K562 (cell line): Measurements from ENCODE around the gene CLNK. TPM values are rescaled to one million over a fixed set of nuclear protein-coding genes. Genes with fewer than 3 reads are reported as not detected.

Source experiments
- BHLHE40 ChIP-seq: IDR thresholded peaks from 2 replicates; pipeline ENCODE4 v1.6.1; 2011; ENCODE audit warnings: low read length, improper control_type of control experiment
- MCM2 ChIP-seq: fragments of 450-650 bp; IDR thresholded peaks from 2 replicates; pipeline ENCODE4 v1.6.1; 2017; ENCODE audit warnings: low read depth, mild to moderate bottlenecking
- MEIS2 ChIP-seq: fragments of 450-650 bp; IDR thresholded peaks from 2 replicates; pipeline ENCODE4 v1.6.1; 2014; ENCODE audit warnings: mild to moderate bottlenecking; ENCODE audit not compliant: partially characterized antibody
- PRPF4 ChIP-seq: fragments of 200-400 bp; formaldehyde crosslinking; IDR thresholded peaks from one replicate; pipeline ENCODE4 v1.6.1; 2017; ENCODE audit warnings: low read length, low read depth, mild to moderate bottlenecking; ENCODE audit not compliant: insufficient read depth, poor library complexity, severe bottlenecking
- PYGO2 ChIP-seq: fragments of 450-650 bp; IDR thresholded peaks from 2 replicates; pipeline ENCODE4 v1.6.1; 2016; ENCODE audit warnings: mild to moderate bottlenecking, missing genetic modification characterization, moderate library complexity, missing compliant biosample characterization
- TEAD1 ChIP-seq, 2 experiments: fragments of 450-650 bp in 1 of 2; sonication (generic) in 1 of 2; formaldehyde crosslinking; IDR thresholded peaks; 2 replicates each; pipeline versions ENCODE4 v1.4.0 to v1.8.0; 2020 to 2022; ENCODE audit warnings: mild to moderate bottlenecking in 2 of 2, missing genetic modification reagents in 1 of 2
- TEAD2 ChIP-seq: fragments of 450-650 bp; IDR thresholded peaks from 2 replicates; pipeline ENCODE4 v1.6.1; 2016; ENCODE audit warnings: missing genetic modification characterization, control low read depth, missing compliant biosample characterization
- YBX1 ChIP-seq: fragments of 450-650 bp; IDR thresholded peaks from 2 replicates; pipeline ENCODE4 v1.7.1; 2016; ENCODE audit warnings: mild to moderate bottlenecking
- ZBTB7A ChIP-seq: IDR thresholded peaks from 2 replicates; pipeline ENCODE4 v1.6.1; 2011; ENCODE audit warnings: low read depth, mild to moderate bottlenecking, low read length, moderate library complexity, borderline replicate concordance; ENCODE audit not compliant: control insufficient read depth
- ZNF766 ChIP-seq: fragments of 200-800 bp; sonication (Bioruptor generic); conservative IDR thresholded peaks from 2 replicates; pipeline ENCODE4 v1.6.1; 2016; ENCODE audit warnings: missing genetic modification characterization, missing compliant biosample characterization
- polyA plus RNA-seq, 8 experiments: library from polyadenylated mRNA; depleted of rRNA in 4 of 8; stranded (reverse) in 5 of 8; unstranded in 3 of 8; fragments of >200 nt; fragmentation: Nextera tagmentation in 2 of 8; fragmentation: Illumina TruSeq in 1 of 8; extraction: Ambion mirVana in 2 of 8; extraction: Trizol in 1 of 8; gene quantifications; 2 replicates each; pipeline versions ENCODE4 v1.2.1 to v1.2.3, GENCODE V29; 2011 to 2014; ENCODE audit warnings: inconsistent platforms in 1 of 8, missing spikeins in 1 of 8
- total RNA-seq, 7 experiments: library from RNA; depleted of rRNA in 6 of 7; stranded (reverse); fragments of >200 nt in 6 of 7; fragmentation: Illumina TruSeq in 2 of 7; extraction: Trizol in 2 of 7; gene quantifications; 2 replicates each; pipeline versions ENCODE4 v1.2.1 to v1.2.3, GENCODE V29; 2011 to 2021; ENCODE audit warnings: low replicate concordance in 1 of 7
- TF ChIP-seq, protein P1 (sequence below): fragments of 450-650 bp; IDR thresholded peaks from 2 replicates; pipeline ENCODE4 v1.6.1; 2016; ENCODE audit warnings: mild to moderate bottlenecking, moderate library complexity
- TF ChIP-seq, protein P2 (sequence below): fragments of 250-450 bp; sonication (Bioruptor Pico); IDR thresholded peaks from 2 replicates; pipeline ENCODE4 v1.9.0; 2021; ENCODE audit warnings: mild to moderate bottlenecking
- TF ChIP-seq, protein P3 (sequence below): sonication (generic); formaldehyde crosslinking; IDR thresholded peaks from 2 replicates; pipeline ENCODE4 v1.5.0; 2020; ENCODE audit warnings: missing genetic modification reagents
- TF ChIP-seq, protein P4 (sequence below), 3 experiments: fragments of 200-800 bp in 1 of 3; sonication (Bioruptor generic) in 1 of 3; sonication (generic) in 1 of 3; formaldehyde crosslinking in 1 of 3; IDR thresholded peaks; 2 replicates each; pipeline versions ENCODE4 v1.6.1 to v1.8.0; 2016 to 2022; ENCODE audit warnings: mild to moderate bottlenecking in 2 of 3, missing compliant biosample characterization in 2 of 3, missing genetic modification characterization in 2 of 3, missing genetic modification reagents in 1 of 3

Gene CLNK
- total and polyA plus RNA-seq, 9 of the 15 experiments (the other 6 are each of a cell fraction or from before 2014, with no cell fraction given): not detected

DNA sequence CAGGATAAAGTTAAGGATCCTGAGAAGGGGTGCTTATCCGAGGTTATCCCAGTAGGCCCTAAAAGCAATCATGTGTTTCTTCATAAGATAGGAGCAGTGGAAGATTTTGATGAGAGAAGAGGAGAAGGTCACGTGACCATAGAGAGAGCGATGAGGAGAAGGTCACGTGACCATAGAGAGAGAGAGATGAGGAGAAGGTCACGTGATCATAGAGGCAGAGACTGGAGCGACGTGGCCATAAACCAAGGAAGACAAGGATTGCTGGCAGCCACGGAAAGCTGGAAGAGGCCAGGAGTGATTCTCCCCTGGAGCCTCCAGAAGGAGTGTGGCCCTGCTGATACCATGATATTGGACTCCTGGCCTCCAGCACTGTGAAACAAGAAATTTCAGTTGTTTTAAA is 188.9 kb downstream of the CLNK start (continued):
- TF ChIP-seq, protein P1, sequence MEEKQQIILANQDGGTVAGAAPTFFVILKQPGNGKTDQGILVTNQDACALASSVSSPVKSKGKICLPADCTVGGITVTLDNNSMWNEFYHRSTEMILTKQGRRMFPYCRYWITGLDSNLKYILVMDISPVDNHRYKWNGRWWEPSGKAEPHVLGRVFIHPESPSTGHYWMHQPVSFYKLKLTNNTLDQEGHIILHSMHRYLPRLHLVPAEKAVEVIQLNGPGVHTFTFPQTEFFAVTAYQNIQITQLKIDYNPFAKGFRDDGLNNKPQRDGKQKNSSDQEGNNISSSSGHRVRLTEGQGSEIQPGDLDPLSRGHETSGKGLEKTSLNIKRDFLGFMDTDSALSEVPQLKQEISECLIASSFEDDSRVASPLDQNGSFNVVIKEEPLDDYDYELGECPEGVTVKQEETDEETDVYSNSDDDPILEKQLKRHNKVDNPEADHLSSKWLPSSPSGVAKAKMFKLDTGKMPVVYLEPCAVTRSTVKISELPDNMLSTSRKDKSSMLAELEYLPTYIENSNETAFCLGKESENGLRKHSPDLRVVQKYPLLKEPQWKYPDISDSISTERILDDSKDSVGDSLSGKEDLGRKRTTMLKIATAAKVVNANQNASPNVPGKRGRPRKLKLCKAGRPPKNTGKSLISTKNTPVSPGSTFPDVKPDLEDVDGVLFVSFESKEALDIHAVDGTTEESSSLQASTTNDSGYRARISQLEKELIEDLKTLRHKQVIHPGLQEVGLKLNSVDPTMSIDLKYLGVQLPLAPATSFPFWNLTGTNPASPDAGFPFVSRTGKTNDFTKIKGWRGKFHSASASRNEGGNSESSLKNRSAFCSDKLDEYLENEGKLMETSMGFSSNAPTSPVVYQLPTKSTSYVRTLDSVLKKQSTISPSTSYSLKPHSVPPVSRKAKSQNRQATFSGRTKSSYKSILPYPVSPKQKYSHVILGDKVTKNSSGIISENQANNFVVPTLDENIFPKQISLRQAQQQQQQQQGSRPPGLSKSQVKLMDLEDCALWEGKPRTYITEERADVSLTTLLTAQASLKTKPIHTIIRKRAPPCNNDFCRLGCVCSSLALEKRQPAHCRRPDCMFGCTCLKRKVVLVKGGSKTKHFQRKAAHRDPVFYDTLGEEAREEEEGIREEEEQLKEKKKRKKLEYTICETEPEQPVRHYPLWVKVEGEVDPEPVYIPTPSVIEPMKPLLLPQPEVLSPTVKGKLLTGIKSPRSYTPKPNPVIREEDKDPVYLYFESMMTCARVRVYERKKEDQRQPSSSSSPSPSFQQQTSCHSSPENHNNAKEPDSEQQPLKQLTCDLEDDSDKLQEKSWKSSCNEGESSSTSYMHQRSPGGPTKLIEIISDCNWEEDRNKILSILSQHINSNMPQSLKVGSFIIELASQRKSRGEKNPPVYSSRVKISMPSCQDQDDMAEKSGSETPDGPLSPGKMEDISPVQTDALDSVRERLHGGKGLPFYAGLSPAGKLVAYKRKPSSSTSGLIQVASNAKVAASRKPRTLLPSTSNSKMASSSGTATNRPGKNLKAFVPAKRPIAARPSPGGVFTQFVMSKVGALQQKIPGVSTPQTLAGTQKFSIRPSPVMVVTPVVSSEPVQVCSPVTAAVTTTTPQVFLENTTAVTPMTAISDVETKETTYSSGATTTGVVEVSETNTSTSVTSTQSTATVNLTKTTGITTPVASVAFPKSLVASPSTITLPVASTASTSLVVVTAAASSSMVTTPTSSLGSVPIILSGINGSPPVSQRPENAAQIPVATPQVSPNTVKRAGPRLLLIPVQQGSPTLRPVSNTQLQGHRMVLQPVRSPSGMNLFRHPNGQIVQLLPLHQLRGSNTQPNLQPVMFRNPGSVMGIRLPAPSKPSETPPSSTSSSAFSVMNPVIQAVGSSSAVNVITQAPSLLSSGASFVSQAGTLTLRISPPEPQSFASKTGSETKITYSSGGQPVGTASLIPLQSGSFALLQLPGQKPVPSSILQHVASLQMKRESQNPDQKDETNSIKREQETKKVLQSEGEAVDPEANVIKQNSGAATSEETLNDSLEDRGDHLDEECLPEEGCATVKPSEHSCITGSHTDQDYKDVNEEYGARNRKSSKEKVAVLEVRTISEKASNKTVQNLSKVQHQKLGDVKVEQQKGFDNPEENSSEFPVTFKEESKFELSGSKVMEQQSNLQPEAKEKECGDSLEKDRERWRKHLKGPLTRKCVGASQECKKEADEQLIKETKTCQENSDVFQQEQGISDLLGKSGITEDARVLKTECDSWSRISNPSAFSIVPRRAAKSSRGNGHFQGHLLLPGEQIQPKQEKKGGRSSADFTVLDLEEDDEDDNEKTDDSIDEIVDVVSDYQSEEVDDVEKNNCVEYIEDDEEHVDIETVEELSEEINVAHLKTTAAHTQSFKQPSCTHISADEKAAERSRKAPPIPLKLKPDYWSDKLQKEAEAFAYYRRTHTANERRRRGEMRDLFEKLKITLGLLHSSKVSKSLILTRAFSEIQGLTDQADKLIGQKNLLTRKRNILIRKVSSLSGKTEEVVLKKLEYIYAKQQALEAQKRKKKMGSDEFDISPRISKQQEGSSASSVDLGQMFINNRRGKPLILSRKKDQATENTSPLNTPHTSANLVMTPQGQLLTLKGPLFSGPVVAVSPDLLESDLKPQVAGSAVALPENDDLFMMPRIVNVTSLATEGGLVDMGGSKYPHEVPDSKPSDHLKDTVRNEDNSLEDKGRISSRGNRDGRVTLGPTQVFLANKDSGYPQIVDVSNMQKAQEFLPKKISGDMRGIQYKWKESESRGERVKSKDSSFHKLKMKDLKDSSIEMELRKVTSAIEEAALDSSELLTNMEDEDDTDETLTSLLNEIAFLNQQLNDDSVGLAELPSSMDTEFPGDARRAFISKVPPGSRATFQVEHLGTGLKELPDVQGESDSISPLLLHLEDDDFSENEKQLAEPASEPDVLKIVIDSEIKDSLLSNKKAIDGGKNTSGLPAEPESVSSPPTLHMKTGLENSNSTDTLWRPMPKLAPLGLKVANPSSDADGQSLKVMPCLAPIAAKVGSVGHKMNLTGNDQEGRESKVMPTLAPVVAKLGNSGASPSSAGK: peak; percentile 35; the same call in 1 of the 2 replicates
- TF ChIP-seq TEAD1 (CRISPR knock-in tag; IDR thresholded peaks at IDR 0.05) (no peak), MEIS2 (no peak), ZBTB7A (no peak), MCM2 (no peak), ZNF766 (no peak), BHLHE40 (peak; percentile 83), YBX1 (no peak), TEAD2 (tag) (no peak), PRPF4 (no peak), PYGO2 (tag) (no peak)
- TF ChIP-seq, protein P2, sequence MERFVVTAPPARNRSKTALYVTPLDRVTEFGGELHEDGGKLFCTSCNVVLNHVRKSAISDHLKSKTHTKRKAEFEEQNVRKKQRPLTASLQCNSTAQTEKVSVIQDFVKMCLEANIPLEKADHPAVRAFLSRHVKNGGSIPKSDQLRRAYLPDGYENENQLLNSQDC: no peak
- TF ChIP-seq, protein P3, sequence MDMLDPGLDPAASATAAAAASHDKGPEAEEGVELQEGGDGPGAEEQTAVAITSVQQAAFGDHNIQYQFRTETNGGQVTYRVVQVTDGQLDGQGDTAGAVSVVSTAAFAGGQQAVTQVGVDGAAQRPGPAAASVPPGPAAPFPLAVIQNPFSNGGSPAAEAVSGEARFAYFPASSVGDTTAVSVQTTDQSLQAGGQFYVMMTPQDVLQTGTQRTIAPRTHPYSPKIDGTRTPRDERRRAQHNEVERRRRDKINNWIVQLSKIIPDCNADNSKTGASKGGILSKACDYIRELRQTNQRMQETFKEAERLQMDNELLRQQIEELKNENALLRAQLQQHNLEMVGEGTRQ (CRISPR knock-in tag): peak; percentile 92
- TF ChIP-seq, protein P4, sequence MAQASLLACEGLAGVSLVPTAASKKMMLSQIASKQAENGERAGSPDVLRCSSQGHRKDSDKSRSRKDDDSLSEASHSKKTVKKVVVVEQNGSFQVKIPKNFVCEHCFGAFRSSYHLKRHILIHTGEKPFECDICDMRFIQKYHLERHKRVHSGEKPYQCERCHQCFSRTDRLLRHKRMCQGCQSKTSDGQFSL (CRISPR knock-in tag; IDR thresholded peaks at IDR 0.05): no peak
- TF ChIP-seq, protein P4 (tag; IDR thresholded peaks at IDR 0.05): no peak
- TF ChIP-seq, all 486 proteins: peak for 11
